Keratinocyte (primary cell): ENCODE data around the gene IPO11. TPM values are rescaled to one million over a fixed set of nuclear protein-coding genes. Genes with fewer than 3 reads are reported as not detected.

Source experiments
- DNase-seq: peaks from one replicate; pipeline ENCODE4 v3.0.0-alpha.2; 2011; ENCODE audit warnings: low read depth, missing footprints, low spot score
- FAIRE-seq: peaks from 2 replicates; lab custom pipeline; 2011; peaks lifted over from hg19 to GRCh38; lab: Jason Lieb, UNC
- H2AFZ ChIP-seq: 2 replicates; pipeline ENCODE4 v1.6.0; 2012; ENCODE audit warnings: low read length, control low read depth, inconsistent platforms; ENCODE audit not compliant: control insufficient read depth
- H3K27ac ChIP-seq: 2 replicates; pipeline ENCODE4 v1.5.1; 2011; ENCODE audit warnings: low read length; ENCODE audit not compliant: control insufficient read depth, insufficient read depth
- H3K27me3 ChIP-seq: 3 replicates; pipeline ENCODE4 v1.6.0; 2011; ENCODE audit warnings: low read length; ENCODE audit not compliant: control insufficient read depth, insufficient read depth; ENCODE audit errors: extremely low read depth
- H3K36me3 ChIP-seq, 2 experiments: 2 replicates in 1 of 2; 3 replicates in 1 of 2; pipeline ENCODE4 v1.5.1; 2011; ENCODE audit warnings: low read length in 2 of 2, mild to moderate bottlenecking in 1 of 2; ENCODE audit not compliant: control insufficient read depth in 2 of 2, insufficient read depth in 2 of 2; ENCODE audit errors: extremely low read depth in 1 of 2
- H3K4me1 ChIP-seq: 3 replicates; pipeline ENCODE4 v1.5.1; 2011; ENCODE audit warnings: low read length; ENCODE audit not compliant: control insufficient read depth, insufficient read depth; ENCODE audit errors: extremely low read depth
- H3K4me2 ChIP-seq: 3 replicates; pipeline ENCODE4 v1.6.0; 2011; ENCODE audit warnings: low read depth, low read length; ENCODE audit not compliant: control insufficient read depth, insufficient read depth; ENCODE audit errors: extremely low read depth
- H3K4me3 ChIP-seq, 3 experiments: fragments of 200-600 bp in 1 of 3; sonication (generic) in 1 of 3; 2 replicates in 2 of 3; 3 replicates in 1 of 3; pipeline ENCODE4 v1.5.1; 2011 to 2016; ENCODE audit warnings: low read length in 3 of 3, mild to moderate bottlenecking in 3 of 3, control low read depth in 2 of 3, inconsistent platforms in 1 of 3, low read depth in 1 of 3, mixed read lengths in 1 of 3, mixed run types in 1 of 3, moderate library complexity in 1 of 3; ENCODE audit not compliant: control insufficient read depth in 2 of 3, insufficient read depth in 2 of 3; ENCODE audit errors: extremely low read depth in 1 of 3
- H3K79me2 ChIP-seq: 2 replicates; pipeline ENCODE4 v1.6.0; 2012; ENCODE audit warnings: low read length; ENCODE audit not compliant: control insufficient read depth, insufficient read depth
- H3K9ac ChIP-seq: 3 replicates; pipeline ENCODE4 v1.6.0; 2011; ENCODE audit warnings: low read length; ENCODE audit not compliant: control insufficient read depth, insufficient read depth; ENCODE audit errors: extremely low read depth
- H3K9me1 ChIP-seq: 3 replicates; pipeline ENCODE4 v1.6.0; 2011; ENCODE audit warnings: low read length; ENCODE audit not compliant: control insufficient read depth, insufficient read depth; ENCODE audit errors: extremely low read depth
- H3K9me3 ChIP-seq: 2 replicates; pipeline ENCODE4 v1.5.1; 2012; ENCODE audit warnings: low read depth, low read length; ENCODE audit not compliant: control insufficient read depth
- H4K20me1 ChIP-seq: 3 replicates; pipeline ENCODE4 v1.6.0; 2011; ENCODE audit warnings: low read length; ENCODE audit not compliant: control insufficient read depth, insufficient read depth; ENCODE audit errors: extremely low read depth
- CTCF ChIP-seq, 3 experiments: IDR thresholded peaks in 1 of 3; conservative IDR thresholded peaks in 1 of 3; optimal IDR thresholded peaks in 1 of 3; 2 replicates in 2 of 3; 3 replicates in 1 of 3; pipeline versions ENCODE3 to v1.5.1; 2011; ENCODE audit warnings: low read length in 3 of 3, mild to moderate bottlenecking in 3 of 3, moderate library complexity in 2 of 3, control low read depth in 1 of 3, inconsistent platforms in 1 of 3; ENCODE audit not compliant: insufficient read depth in 2 of 3; ENCODE audit errors: extremely low read depth in 1 of 3
- EZH2 ChIP-seq: IDR thresholded peaks from one replicate; pipeline ENCODE4 v1.6.1; 2012; ENCODE audit warnings: inconsistent platforms, mild to moderate bottlenecking, low read length, moderate library complexity
- dilution Hi-C: fragments of 300-500 bp; cut with MboI; formaldehyde crosslinking; loops from one replicate; pipeline ENCODE4 v1.7.0; 2020; ENCODE audit warnings: low sequenced_read_pairs; ENCODE audit not compliant: extremely low pct_ligation_motif_present
- polyA plus RNA-seq, 5 experiments: library from polyadenylated mRNA; depleted of rRNA in 3 of 5; stranded (reverse) in 3 of 5; stranded (forward) in 1 of 5; unstranded in 1 of 5; fragments of >200 nt; gene quantifications; 1 replicate in 1 of 5; 2 replicates in 3 of 5; 3 replicates in 1 of 5; pipeline versions ENCODE4 v1.2.1 to v1.2.3, GENCODE V29; 2011 to 2012; ENCODE audit warnings: missing spikeins in 2 of 5, low read depth in 1 of 5, low replicate concordance in 1 of 5

Gene IPO11
- polyA plus RNA-seq, 1 donor (not counting 4 experiments of a cell fraction or from before 2014, with no cell fraction given): 34.7 TPM

- FAIRE-seq (no peak), DNase-seq (no peak)
- Histone ChIP-seq H3K9me3 (no peaks in the 10 kb centered on the region), H3K79me2 (no peaks in the 10 kb centered on the region), H3K4me2 (no peak overlapping the region), H3K27me3 (no peaks in the 10 kb centered on the region), H3K36me3 (peaks cover 0 to 4% of the 10 kb centered on the region in 2 experiments), H3K4me3 (no peak overlapping the region), H3K4me1 (no peaks in the 10 kb centered on the region), H2AFZ (no peak overlapping the region), H3K9ac (no peak overlapping the region), H3K9me1 (no peaks in the 10 kb centered on the region), H4K20me1 (no peaks in the 10 kb centered on the region), H3K27ac (no peak overlapping the region)
- dilution Hi-C loops: no loop called here
- no peak for TF ChIP-seq EZH2
- TF ChIP-seq CTCF (optimal IDR thresholded peaks at IDR 0.05 in 1 of 3, IDR thresholded peaks at IDR 0.05 in 1 of 3, conservative IDR thresholded peaks at IDR 0.05 in 1 of 3; ENCODE audit: extremely low read depth in 1 of 3, insufficient read depth in 2 of 3, low read length in 3 of 3): no peak
Observed at GRCh38 chr5:62536232-62536631, 123.7 kb downstream of the IPO11 start.

GRCh38 chr5:62536783-62537182 lies 124.2 kb downstream of the IPO11 start:
- H3K27me3 ChIP-seq: no peaks in the 10 kb centered on the region
- H3K9me3 ChIP-seq: no peaks in the 10 kb centered on the region
- no peak for FAIRE-seq
- no peak overlapping the region for H3K27ac ChIP-seq
- no peaks in the 10 kb centered on the region for H4K20me1 ChIP-seq
- DNase-seq: no peak
- H3K4me3 ChIP-seq: no peak overlapping the region
- peaks cover 0 to 4% of the 10 kb centered on the region in 2 experiments for H3K36me3 ChIP-seq
- H2AFZ ChIP-seq: no peak overlapping the region
- H3K4me1 ChIP-seq: no peaks in the 10 kb centered on the region
- H3K4me2 ChIP-seq: no peak overlapping the region
- H3K9me1 ChIP-seq: no peaks in the 10 kb centered on the region
- TF ChIP-seq CTCF (optimal IDR thresholded peaks at IDR 0.05 in 1 of 3, IDR thresholded peaks at IDR 0.05 in 1 of 3, conservative IDR thresholded peaks at IDR 0.05 in 1 of 3; ENCODE audit: extremely low read depth in 1 of 3, insufficient read depth in 2 of 3, low read length in 3 of 3) (no peak), EZH2 (no peak)
- dilution Hi-C loops: no loop called here
- no peak overlapping the region for H3K9ac ChIP-seq
- no peaks in the 10 kb centered on the region for H3K79me2 ChIP-seq
